Measurements from ENCODE around the gene MMUT.
"Not testable (repeated sequence)": the region's sequence is repeated elsewhere in the genome, so short reads cannot be mapped to it uniquely, and the experiment has no call there.

MMUT gene

GRCh38 chr6:49423817-49424216 lies 39.2 kb downstream of the MMUT start:
- H3K4me3 ChIP-seq (ENCODE audit: low read depth, low read length), result no peak overlapping the region
- no peak for DNase-seq (ENCODE audit: low read depth)
- TF ChIP-seq CTCF (IDR thresholded peaks at IDR 0.05; ENCODE audit: low read depth, low read length, missing control alignments), result no peak

- no peak for DNase-seq (ENCODE audit: low read depth)
- no peak overlapping the region for H3K4me3 ChIP-seq (ENCODE audit: low read depth, low read length)
- no peak for TF ChIP-seq CTCF (IDR thresholded peaks at IDR 0.05; ENCODE audit: low read depth, low read length, missing control alignments)
Measured at GRCh38 chr6:49416195-49416594, 46.9 kb downstream of the MMUT start.

GRCh38 chr6:49415358-49415757 lies 47.7 kb downstream of the MMUT start:
- no peak for TF ChIP-seq CTCF (IDR thresholded peaks at IDR 0.05; ENCODE audit: low read depth, low read length, missing control alignments)
- no peak for DNase-seq (ENCODE audit: low read depth)

GRCh38 chr6:49410564-49410963 lies 52.5 kb downstream of the MMUT start:
- DNase-seq (ENCODE audit: low read depth), result no peak
- TF ChIP-seq CTCF (IDR thresholded peaks at IDR 0.05; ENCODE audit: low read depth, low read length, missing control alignments), result no peak
- no peak overlapping the region for H3K4me3 ChIP-seq (ENCODE audit: low read depth, low read length)

More at GRCh38 chr6:49415358-49415757, 47.7 kb downstream of the MMUT start:
- no peak overlapping the region for H3K4me3 ChIP-seq (ENCODE audit: low read depth, low read length)

- peak; percentile 85 for TF ChIP-seq CTCF (IDR thresholded peaks at IDR 0.05; ENCODE audit: low read depth, low read length, missing control alignments)
- no peak overlapping the region for H3K4me3 ChIP-seq (ENCODE audit: low read depth, low read length)
- DNase-seq (ENCODE audit: low read depth), result peak; percentile 10
Measured at GRCh38 chr6:49409951-49410542, 53.0 kb downstream of the MMUT start.

GRCh38 chr6:49406250-49406970 lies 56.6 kb downstream of the MMUT start:
- DNase-seq (ENCODE audit: low read depth), result no peak
- no peak overlapping the region for H3K4me3 ChIP-seq (ENCODE audit: low read depth, low read length)
- TF ChIP-seq CTCF (IDR thresholded peaks at IDR 0.05; ENCODE audit: low read depth, low read length, missing control alignments), result no peak

GRCh38 chr6:49401063-49401462 lies 62.0 kb downstream of the MMUT start:
- H3K4me3 ChIP-seq (ENCODE audit: low read depth, low read length), result no peak overlapping the region
- no peak for TF ChIP-seq CTCF (IDR thresholded peaks at IDR 0.05; ENCODE audit: low read depth, low read length, missing control alignments)
- DNase-seq (ENCODE audit: low read depth), result no peak

GRCh38 chr6:49386667-49387508 lies 76.2 kb downstream of the MMUT start:
- H3K4me3 ChIP-seq (ENCODE audit: low read depth, low read length); DNase-seq (ENCODE audit: low read depth): not testable (repeated sequence)
